Non-pigmented ciliary epithelial cell (primary cell): ENCODE results near the gene RPLP2.

Experiments used
- DNase-seq: peaks from one replicate; pipeline ENCODE4 v3.0.0-alpha.2; 2010; ENCODE audit warnings: low read depth

The RPLP2 gene

DNA sequence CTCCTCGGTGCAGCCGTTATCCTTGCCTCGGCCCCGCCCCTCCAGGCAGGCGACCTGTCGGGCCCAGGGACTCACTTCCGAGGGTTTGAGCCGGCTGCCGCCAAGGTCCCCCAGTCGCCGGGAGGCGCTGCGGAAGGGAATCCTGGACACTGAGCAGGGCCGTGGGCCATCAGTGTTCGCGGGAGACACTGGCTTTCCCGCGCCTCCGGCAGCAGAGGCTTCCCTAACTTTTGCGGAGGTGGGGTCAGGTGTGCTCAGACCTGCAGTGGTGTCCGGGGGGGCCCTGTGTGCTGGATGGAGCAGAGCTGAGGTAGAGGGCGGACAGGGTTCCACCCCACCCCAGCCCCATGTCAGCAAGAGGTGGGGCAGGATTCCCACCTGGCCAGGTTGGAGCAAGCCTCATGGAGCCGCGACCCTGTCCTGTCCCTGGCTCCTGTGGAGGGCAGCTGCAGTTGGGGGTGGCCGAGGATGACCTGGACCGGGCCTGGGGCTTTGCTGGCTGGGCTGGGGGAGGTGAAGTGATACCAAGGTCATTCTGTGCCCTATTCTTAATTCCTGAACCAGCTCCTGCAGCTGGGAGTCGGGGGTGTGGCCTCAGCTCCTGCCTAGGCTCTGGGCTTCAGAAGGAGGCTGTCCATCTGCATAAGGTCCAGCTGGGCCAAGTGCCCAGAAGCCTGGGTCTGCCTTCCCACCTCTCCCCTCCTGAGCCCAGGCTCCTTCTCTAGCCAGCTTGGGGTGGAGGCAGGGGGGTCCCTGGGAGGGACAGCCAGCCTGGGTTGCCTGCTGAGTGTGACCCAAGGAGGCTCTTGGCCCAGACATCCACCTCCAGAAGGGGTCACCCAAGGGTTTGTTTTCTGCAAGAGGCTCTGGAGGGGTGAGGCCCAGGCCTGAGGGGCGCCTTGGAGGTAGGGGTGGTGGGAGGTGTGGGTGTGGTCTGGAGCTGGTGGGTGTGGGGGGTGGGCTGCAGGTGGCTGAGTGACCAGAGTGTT, 41.3 kb downstream of the RPLP2 start:
- no peak for DNase-seq

DNA sequence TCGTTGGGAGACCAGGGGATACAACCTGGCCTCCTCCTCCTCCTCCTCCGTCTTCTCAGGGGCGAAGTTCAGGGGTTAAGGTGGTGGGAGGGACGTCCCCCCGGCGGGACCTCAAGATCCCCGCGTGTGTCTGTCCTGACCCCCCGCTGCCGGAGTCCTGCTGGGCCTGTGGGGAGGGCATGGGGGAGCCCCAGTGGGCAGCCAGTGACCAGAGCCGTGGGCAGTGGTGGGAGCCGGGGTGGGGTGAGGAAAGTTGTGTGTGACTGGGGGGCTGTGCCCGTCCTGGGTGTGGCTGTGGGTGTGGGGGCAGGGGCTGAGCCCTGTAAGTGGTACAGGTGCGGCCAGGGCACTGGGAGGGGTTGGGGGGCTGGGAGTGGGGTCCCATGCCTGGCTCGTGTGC, 43.0 kb downstream of the RPLP2 start:
- DNase-seq: no peak

GRCh38 chr11:853682-854448, 44.1 kb downstream of the RPLP2 start:
- no peak for DNase-seq

DNA sequence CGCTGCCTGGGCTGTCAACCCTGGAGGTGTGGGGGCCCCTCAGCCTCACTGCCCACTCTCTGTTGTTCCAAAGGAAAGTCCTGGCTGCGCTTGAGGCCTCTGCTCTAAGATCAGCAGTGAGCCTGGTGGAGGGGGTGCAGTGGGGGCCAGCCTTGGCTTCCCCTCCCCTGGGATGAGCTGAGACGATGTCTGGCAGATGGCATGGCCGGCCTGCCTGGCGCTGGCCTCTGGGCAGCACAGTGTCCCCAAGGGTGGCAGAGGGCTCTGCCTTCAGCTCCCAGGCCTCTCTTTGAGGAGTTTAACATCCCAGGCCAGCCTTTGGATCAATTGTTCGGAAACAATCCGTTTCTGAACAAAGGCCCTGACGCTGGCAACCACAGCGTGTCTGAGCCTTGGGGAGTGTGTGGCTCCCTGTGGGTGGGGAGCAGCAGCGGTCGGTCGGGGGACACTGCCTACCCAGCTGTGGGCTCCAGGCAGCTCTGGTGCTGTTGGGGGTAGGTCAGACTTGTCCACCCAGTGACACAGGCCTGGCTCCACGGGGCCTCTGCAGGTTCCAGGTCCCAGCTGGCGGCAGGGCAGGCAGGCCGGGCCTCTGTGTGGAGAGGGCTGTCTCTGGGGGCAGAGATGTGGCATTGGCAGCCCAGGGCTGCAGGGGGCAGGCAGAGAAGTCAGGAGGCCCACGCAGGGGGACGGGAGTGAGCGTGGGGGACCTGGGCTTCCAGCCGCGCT, 45.0 kb downstream of the RPLP2 start:
- DNase-seq: no peak

- no peak for DNase-seq
Measured at GRCh38 chr11:855330-855674, 45.5 kb downstream of the RPLP2 start.

GRCh38 chr11:855796-856195, 46.0 kb downstream of the RPLP2 start:
- no peak for DNase-seq

DNA sequence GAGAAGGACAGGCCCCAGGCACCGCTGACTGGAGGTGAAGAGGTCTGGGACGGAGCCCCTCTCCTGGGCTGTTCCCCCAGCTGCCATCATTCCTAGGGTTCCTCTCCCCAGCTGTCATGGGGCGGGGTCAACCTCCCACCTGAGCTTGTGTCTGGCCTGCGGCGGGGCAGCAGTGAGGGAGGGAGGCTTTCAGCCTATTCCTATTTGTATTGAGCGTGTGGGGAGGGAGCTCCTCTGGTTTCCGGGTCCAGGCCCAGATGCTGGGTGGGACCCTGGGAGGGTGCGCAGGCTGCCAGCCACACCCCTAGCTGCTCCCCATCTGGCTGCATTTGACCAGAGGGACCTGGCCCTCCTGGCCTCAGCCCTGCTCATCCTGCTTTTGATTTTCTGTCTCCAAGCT, 46.6 kb downstream of the RPLP2 start:
- DNase-seq: no peak

- no peak for DNase-seq
Measured at GRCh38 chr11:858053-858761, 48.4 kb downstream of the RPLP2 start.

DNA sequence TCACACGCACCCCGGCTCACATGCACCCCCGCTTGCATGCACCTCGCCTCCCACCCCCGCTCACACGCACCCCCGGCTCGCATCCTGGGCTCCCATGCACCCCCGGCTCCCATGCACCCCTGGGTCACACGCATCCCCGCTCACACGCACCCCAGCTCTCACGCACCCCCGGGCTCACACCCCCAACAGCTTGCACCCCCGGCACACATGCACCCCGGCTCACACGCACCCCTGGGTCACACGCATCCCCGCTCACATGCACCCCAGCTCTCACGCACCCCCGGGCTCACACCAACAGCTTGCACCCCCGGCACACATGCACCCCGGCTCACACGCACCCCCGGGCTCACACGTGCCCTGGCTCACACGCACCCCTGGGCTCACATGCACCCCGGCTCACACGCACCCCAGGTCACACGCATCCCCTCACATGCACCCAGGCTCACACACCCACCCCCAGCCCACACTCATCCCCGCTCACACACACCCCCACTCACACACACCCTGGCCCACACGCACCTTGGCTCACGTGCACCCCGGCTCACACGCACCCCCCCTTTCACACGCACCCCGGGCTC, 49.1 kb downstream of the RPLP2 start:
- no peak for DNase-seq

DNA sequence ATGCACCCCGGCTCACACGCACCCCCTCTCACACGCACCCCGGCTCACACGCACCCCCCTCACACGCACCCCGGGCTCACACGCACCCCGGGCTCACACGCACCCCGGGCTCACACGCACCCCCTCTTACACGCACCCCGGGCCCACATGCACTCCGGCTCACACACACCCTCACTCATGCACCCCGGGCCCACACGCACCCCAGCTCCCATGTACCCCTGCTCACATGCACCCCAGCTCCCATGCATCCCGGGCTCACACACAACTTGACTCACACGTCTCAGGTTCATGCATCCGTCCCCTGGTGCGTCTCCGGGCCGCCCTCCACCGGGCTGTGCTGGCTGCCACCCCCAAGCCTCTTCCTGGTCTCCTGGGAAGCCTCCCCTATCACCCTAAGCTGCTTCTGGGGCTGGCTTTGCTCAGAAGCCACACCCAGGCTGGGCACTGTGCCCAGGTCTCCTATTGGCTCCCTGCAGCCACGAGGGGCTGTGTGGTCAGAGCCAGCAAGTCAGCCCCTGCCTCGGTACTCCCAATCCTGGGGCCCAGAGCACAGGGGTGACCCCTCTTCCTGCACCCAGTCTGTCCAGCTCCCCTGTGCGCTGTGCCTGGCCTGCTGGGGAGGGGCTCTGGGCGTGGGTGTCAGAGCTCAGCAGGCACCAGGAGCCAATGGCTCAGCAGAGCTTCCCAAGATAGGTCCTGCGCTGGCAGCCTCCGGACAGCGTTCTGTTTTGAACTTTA, 49.8 kb downstream of the RPLP2 start:
- DNase-seq: peak; percentile 59

- no peak for DNase-seq
Measured at GRCh38 chr11:860234-861104, 50.7 kb downstream of the RPLP2 start.

GRCh38 chr11:861105-861479, 51.3 kb downstream of the RPLP2 start:
- DNase-seq: no peak

- no peak for DNase-seq
Measured at GRCh38 chr11:862081-862661, 52.4 kb downstream of the RPLP2 start.
